HepG2 (cell line): ENCODE data around the gene KIN. TPM values are rescaled to one million over a fixed set of nuclear protein-coding genes. Genes with fewer than 3 reads are reported as not detected.

Experiments used
- ATF4 ChIP-seq, 2 experiments: fragments of 450-650 bp in 1 of 2; sonication (generic) in 1 of 2; formaldehyde crosslinking; IDR thresholded peaks; 2 replicates each; pipeline versions ENCODE4 v1.5.0 to v1.8.0; 2020 to 2022; ENCODE audit warnings: mild to moderate bottlenecking in 1 of 2, missing genetic modification reagents in 1 of 2
- CEBPG ChIP-seq: IDR thresholded peaks from 2 replicates; pipeline ENCODE4 v1.6.1; 2016
- GATAD2A ChIP-seq: IDR thresholded peaks from 2 replicates; pipeline ENCODE4 v1.6.1; 2016
- HDAC2 ChIP-seq: sonication (generic); formaldehyde crosslinking; IDR thresholded peaks from 2 replicates; pipeline ENCODE4 v1.4.0; 2020; ENCODE audit warnings: missing genetic modification reagents
- HMGA1 ChIP-seq: sonication (generic); formaldehyde crosslinking; conservative IDR thresholded peaks from 2 replicates; pipeline ENCODE4 v1.4.0; 2020; ENCODE audit warnings: missing genetic modification reagents
- HNF4G ChIP-seq, 2 experiments: sonication (generic) in 1 of 2; formaldehyde crosslinking in 1 of 2; IDR thresholded peaks; 2 replicates each; pipeline versions ENCODE4 v1.4.0 to v1.6.1; 2011 to 2020; ENCODE audit warnings: borderline replicate concordance in 2 of 2, low read depth in 2 of 2, mild to moderate bottlenecking in 2 of 2, low read length in 1 of 2, missing genetic modification reagents in 1 of 2, moderate library complexity in 1 of 2
- MBD4 ChIP-seq: IDR thresholded peaks from 2 replicates; pipeline ENCODE4 v1.6.1; 2012; ENCODE audit warnings: low read length, inconsistent platforms, borderline replicate concordance
- MLXIP ChIP-seq: sonication (generic); formaldehyde crosslinking; IDR thresholded peaks from 2 replicates; pipeline ENCODE4 v1.9.0; 2021; ENCODE audit warnings: missing genetic modification reagents, borderline replicate concordance
- NFE2L1 ChIP-seq: sonication (generic); formaldehyde crosslinking; IDR thresholded peaks from 2 replicates; pipeline ENCODE4 v1.4.0; 2020; ENCODE audit warnings: missing genetic modification reagents, mild to moderate bottlenecking, borderline replicate concordance
- NR1H2 ChIP-seq: sonication (generic); formaldehyde crosslinking; IDR thresholded peaks from 2 replicates; pipeline ENCODE4 v1.8.1; 2022; ENCODE audit warnings: low read depth, missing genetic modification reagents, borderline replicate concordance
- NR2F6 ChIP-seq, 2 experiments: IDR thresholded peaks; 2 replicates each; pipeline ENCODE4 v1.6.1; 2016; ENCODE audit warnings: antibody characterized with exemption in 1 of 2, mild to moderate bottlenecking in 1 of 2
- PHF8 ChIP-seq: sonication (generic); formaldehyde crosslinking; IDR thresholded peaks from 2 replicates; pipeline ENCODE4 v1.5.0; 2020; ENCODE audit warnings: missing genetic modification reagents
- POLR2AphosphoS5 ChIP-seq: IDR thresholded peaks from 2 replicates; pipeline ENCODE4 v1.6.1; 2012; ENCODE audit warnings: low read depth, low read length
- POLR2G ChIP-seq: fragments of 200-400 bp; formaldehyde crosslinking; IDR thresholded peaks from 2 replicates; pipeline ENCODE4 v1.6.1; 2018; ENCODE audit warnings: mild to moderate bottlenecking, low read depth, low read length, moderate library complexity
- SALL1 ChIP-seq: sonication (generic); formaldehyde crosslinking; IDR thresholded peaks from 2 replicates; pipeline ENCODE4 v1.8.0; 2022; ENCODE audit warnings: mild to moderate bottlenecking, missing genetic modification reagents
- SNAI1 ChIP-seq: sonication (generic); formaldehyde crosslinking; IDR thresholded peaks from 2 replicates; pipeline ENCODE4 v1.5.0; 2020; ENCODE audit warnings: mild to moderate bottlenecking, missing genetic modification reagents, borderline replicate concordance
- TFAP4 ChIP-seq: sonication (generic); IDR thresholded peaks from 2 replicates; pipeline ENCODE4 v1.6.1; 2016; ENCODE audit warnings: low read depth, borderline replicate concordance
- U2AF1 ChIP-seq: fragments of 200-400 bp; formaldehyde crosslinking; optimal IDR thresholded peaks from 2 replicates; pipeline ENCODE3; 2017; ENCODE audit warnings: mild to moderate bottlenecking, low read depth, low read length
- YEATS4 ChIP-seq: sonication (generic); formaldehyde crosslinking; IDR thresholded peaks from 2 replicates; pipeline ENCODE4 v1.4.0; 2020; ENCODE audit warnings: missing genetic modification reagents, borderline replicate concordance
- ZBTB21 ChIP-seq: sonication (generic); formaldehyde crosslinking; IDR thresholded peaks from 2 replicates; pipeline ENCODE4 v1.4.0; 2020; ENCODE audit warnings: missing genetic modification reagents
- ZC3H4 ChIP-seq: sonication (generic); formaldehyde crosslinking; IDR thresholded peaks from 2 replicates; pipeline ENCODE4 v1.4.0; 2020; ENCODE audit warnings: missing genetic modification reagents, borderline replicate concordance
- ZMYM4 ChIP-seq: sonication (generic); formaldehyde crosslinking; IDR thresholded peaks from 2 replicates; pipeline ENCODE4 v1.8.1; 2023; ENCODE audit warnings: mild to moderate bottlenecking, missing genetic modification reagents
- ZNF761 ChIP-seq: sonication (generic); formaldehyde crosslinking; conservative IDR thresholded peaks from 2 replicates; pipeline ENCODE4 v1.4.0; 2020; ENCODE audit warnings: mild to moderate bottlenecking, missing genetic modification reagents
- ZNF770 ChIP-seq: sonication (generic); formaldehyde crosslinking; IDR thresholded peaks from 2 replicates; pipeline ENCODE4 v1.5.0; 2020; ENCODE audit warnings: mild to moderate bottlenecking, missing genetic modification reagents
- polyA plus RNA-seq, 8 experiments: library from polyadenylated mRNA; depleted of rRNA in 3 of 8; stranded (reverse) in 7 of 8; unstranded in 1 of 8; fragments of >200 nt; fragmentation: Illumina TruSeq in 4 of 8; extraction: Trizol in 4 of 8; gene quantifications; 2 replicates each; pipeline versions ENCODE4 v1.2.1 to v1.2.3, GENCODE V29; 2011 to 2016; ENCODE audit warnings: low read depth in 4 of 8, missing spikeins in 1 of 8, mixed read lengths in 1 of 8; ENCODE audit not compliant: insufficient read depth in 1 of 8
- total RNA-seq, 5 experiments: library from RNA; depleted of rRNA; stranded (reverse); fragments of >200 nt; fragmentation: Illumina TruSeq; extraction: Trizol; gene quantifications; 2 replicates each; pipeline ENCODE4 v1.2.3, GENCODE V29; 2016; ENCODE audit warnings: low read depth in 1 of 5

KIN gene
- total and polyA plus RNA-seq, 2 of the 13 experiments (the other 11 are each of a cell fraction or from before 2014, with no cell fraction given): 4.9 to 23.2 TPM

GRCh38 chr10:7702288-7702812 lies 85.4 kb downstream of the KIN start (continued):
- no peak for TF ChIP-seq MLXIP (CRISPR knock-in tag)
- TF ChIP-seq ZC3H4 (CRISPR knock-in tag): peak; percentile 96
- peak; percentile 9; the same call in 1 of the 2 replicates for TF ChIP-seq TFAP4
- TF ChIP-seq POLR2AphosphoS5: peak; percentile 50
- TF ChIP-seq ZBTB21 (CRISPR knock-in tag): no peak
- TF ChIP-seq ZNF761 (CRISPR knock-in tag): no peak
- peak; percentile 40; the same call in 1 of the 2 replicates for TF ChIP-seq POLR2G
- peak; percentile 26; the same call in 1 of the 2 replicates for TF ChIP-seq GATAD2A (CRISPR knock-in tag)
- TF ChIP-seq CEBPG (CRISPR knock-in tag): peak; percentile 52
- no peak for TF ChIP-seq NR1H2
- no peak for TF ChIP-seq HMGA1
- peak; percentile 32; the same call in 1 of the 2 replicates for TF ChIP-seq PHF8 (CRISPR knock-in tag)
- peak; percentile 33; the same call in 1 of the 2 replicates for TF ChIP-seq ZNF770
- TF ChIP-seq HDAC2: no peak
- TF ChIP-seq ATF4 (CRISPR knock-in tag; IDR thresholded peaks at IDR 0.05): peak in 1 of 2 experiments; percentile 68; a peak in 2 of 4 replicates
- no peak for TF ChIP-seq SNAI1
- TF ChIP-seq ZMYM4: no peak
- TF ChIP-seq NFE2L1 (CRISPR knock-in tag): no peak
- TF ChIP-seq YEATS4: 0 out of 2 replicates have a peak, but pooled peaks have one; percentile 13
- TF ChIP-seq HNF4G (IDR thresholded peaks at IDR 0.05; ENCODE audit: borderline replicate concordance, low read depth, low read length): peak; percentile 35; the same call in 1 of the 2 replicates
- TF ChIP-seq HNF4G (CRISPR knock-in tag; IDR thresholded peaks at IDR 0.05; ENCODE audit: borderline replicate concordance, low read depth): no peak
- peak; percentile 63 for TF ChIP-seq SALL1 (CRISPR knock-in tag)
- TF ChIP-seq U2AF1: peak; percentile 60
- TF ChIP-seq MBD4: 0 out of 2 replicates have a peak, but pooled peaks have one; percentile 40
- TF ChIP-seq NR2F6 (IDR thresholded peaks at IDR 0.05): no peak
- peak; percentile 27; the same call in 1 of the 2 replicates for TF ChIP-seq NR2F6 (CRISPR knock-in tag; IDR thresholded peaks at IDR 0.05)
